Measurements from ENCODE around the gene SCN1B.

SCN1B gene

GRCh38 chr19:35074426-35075201 lies 44.3 kb downstream of the SCN1B start:
- no peak for DNase-seq (ENCODE audit: low read depth)

GRCh38 chr19:35075202-35076025 lies 45.1 kb downstream of the SCN1B start:
- DNase-seq (ENCODE audit: low read depth) = no peak

- no peak for DNase-seq (ENCODE audit: low read depth)
Observed at GRCh38 chr19:35076026-35076370, 45.7 kb downstream of the SCN1B start.

- DNase-seq (ENCODE audit: low read depth) = no peak
Observed at GRCh38 chr19:35076657-35077056, 46.4 kb downstream of the SCN1B start.

- DNase-seq (ENCODE audit: low read depth) = no peak
Observed at GRCh38 chr19:35077411-35078223, 47.3 kb downstream of the SCN1B start.

- no peak for DNase-seq (ENCODE audit: low read depth)
Observed at GRCh38 chr19:35079826-35080225, 49.6 kb downstream of the SCN1B start.

- no peak for DNase-seq (ENCODE audit: low read depth)
Observed at GRCh38 chr19:35080613-35081170, 50.4 kb downstream of the SCN1B start.

GRCh38 chr19:35081201-35081600 lies 50.9 kb downstream of the SCN1B start:
- DNase-seq (ENCODE audit: low read depth) = no peak

- no peak for DNase-seq (ENCODE audit: low read depth)
Observed at GRCh38 chr19:35083691-35084508, 53.6 kb downstream of the SCN1B start.

- DNase-seq (ENCODE audit: low read depth) = no peak
Observed at GRCh38 chr19:35084509-35084762, 54.2 kb downstream of the SCN1B start.

GRCh38 chr19:35085947-35086346 lies 55.7 kb downstream of the SCN1B start:
- DNase-seq (ENCODE audit: low read depth) = no peak

- DNase-seq (ENCODE audit: low read depth) = no peak
Observed at GRCh38 chr19:35086455-35086854, 56.2 kb downstream of the SCN1B start.

GRCh38 chr19:35087393-35087792 lies 57.1 kb downstream of the SCN1B start:
- DNase-seq (ENCODE audit: low read depth) = no peak

- no peak for DNase-seq (ENCODE audit: low read depth)
Observed at GRCh38 chr19:35088131-35088913, 58.1 kb downstream of the SCN1B start.

GRCh38 chr19:35089554-35089953 lies 59.3 kb downstream of the SCN1B start:
- DNase-seq (ENCODE audit: low read depth) = no peak

Measured in T follicular helper cell (primary cell).